ENCODE measurements around the gene DIPK1B.

GRCh38 chr9:136762221-136762691, 49.9 kb downstream of the DIPK1B start:
- TF ChIP-seq POLR2A (IDR thresholded peaks at IDR 0.05) (no peak), EP300 (IDR thresholded peaks at IDR 0.05) (no peak)
- TF ChIP-seq, protein P1, sequence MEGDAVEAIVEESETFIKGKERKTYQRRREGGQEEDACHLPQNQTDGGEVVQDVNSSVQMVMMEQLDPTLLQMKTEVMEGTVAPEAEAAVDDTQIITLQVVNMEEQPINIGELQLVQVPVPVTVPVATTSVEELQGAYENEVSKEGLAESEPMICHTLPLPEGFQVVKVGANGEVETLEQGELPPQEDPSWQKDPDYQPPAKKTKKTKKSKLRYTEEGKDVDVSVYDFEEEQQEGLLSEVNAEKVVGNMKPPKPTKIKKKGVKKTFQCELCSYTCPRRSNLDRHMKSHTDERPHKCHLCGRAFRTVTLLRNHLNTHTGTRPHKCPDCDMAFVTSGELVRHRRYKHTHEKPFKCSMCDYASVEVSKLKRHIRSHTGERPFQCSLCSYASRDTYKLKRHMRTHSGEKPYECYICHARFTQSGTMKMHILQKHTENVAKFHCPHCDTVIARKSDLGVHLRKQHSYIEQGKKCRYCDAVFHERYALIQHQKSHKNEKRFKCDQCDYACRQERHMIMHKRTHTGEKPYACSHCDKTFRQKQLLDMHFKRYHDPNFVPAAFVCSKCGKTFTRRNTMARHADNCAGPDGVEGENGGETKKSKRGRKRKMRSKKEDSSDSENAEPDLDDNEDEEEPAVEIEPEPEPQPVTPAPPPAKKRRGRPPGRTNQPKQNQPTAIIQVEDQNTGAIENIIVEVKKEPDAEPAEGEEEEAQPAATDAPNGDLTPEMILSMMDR (IDR thresholded peaks at IDR 0.05) = no peak
